KMS-11 (cell line): ENCODE results near the gene CFAP221.
A peak's percentile ranks its signal among the peaks of the same experiment; 100 is the strongest.

Experiments
- H2AFZ ChIP-seq: fragments of 200-600 bp; sonication (generic); 2 replicates; pipeline ENCODE4 v1.6.1; 2016; ENCODE audit warnings: antibody characterized with exemption, mixed run types, low read depth
- H3K27ac ChIP-seq: fragments of 200-600 bp; sonication (generic); 2 replicates; pipeline ENCODE4 v1.6.1; 2016; ENCODE audit warnings: mild to moderate bottlenecking, mixed run types
- H3K27me3 ChIP-seq: fragments of 200-600 bp; sonication (generic); 2 replicates; pipeline ENCODE4 v1.6.1; 2017; ENCODE audit warnings: mild to moderate bottlenecking, low read depth, mixed run types, moderate library complexity; ENCODE audit not compliant: insufficient read depth
- H3K36me3 ChIP-seq: fragments of 200-600 bp; sonication (generic); 2 replicates; pipeline ENCODE4 v1.6.1; 2017; ENCODE audit warnings: mild to moderate bottlenecking, mixed run types; ENCODE audit not compliant: insufficient read depth
- H3K4me1 ChIP-seq: fragments of 200-600 bp; sonication (generic); 2 replicates; pipeline ENCODE4 v1.6.1; 2016; ENCODE audit warnings: mild to moderate bottlenecking, low read depth, mixed run types; ENCODE audit not compliant: poor library complexity, severe bottlenecking
- H3K4me2 ChIP-seq: fragments of 200-600 bp; sonication (generic); 2 replicates; pipeline ENCODE4 v1.7.0; 2016; ENCODE audit warnings: mild to moderate bottlenecking, mixed run types
- H3K4me3 ChIP-seq: fragments of 200-600 bp; sonication (generic); IDR thresholded peaks from 2 replicates; pipeline ENCODE4 v1.6.1; 2017; ENCODE audit warnings: low read depth, low read length, mixed read lengths; ENCODE audit not compliant: insufficient read depth
- H3K79me2 ChIP-seq: fragments of 200-600 bp; sonication (generic); 2 replicates; pipeline ENCODE4 v1.6.1; 2016; ENCODE audit warnings: low read depth, mixed run types; ENCODE audit not compliant: insufficient read depth
- H3K9ac ChIP-seq: fragments of 200-600 bp; sonication (generic); 2 replicates; pipeline ENCODE4 v1.6.1; 2016; ENCODE audit warnings: mild to moderate bottlenecking, mixed run types
- H4K20me1 ChIP-seq: fragments of 200-600 bp; sonication (generic); 2 replicates; pipeline ENCODE4 v1.6.1; 2016; ENCODE audit warnings: mild to moderate bottlenecking, mixed run types; ENCODE audit not compliant: insufficient read depth
- TF ChIP-seq, protein P1 (sequence below): fragments of 200-600 bp; sonication (generic); conservative IDR thresholded peaks from 2 replicates; pipeline ENCODE4 v1.6.1; 2017; ENCODE audit warnings: low read depth, mild to moderate bottlenecking, antibody characterized with exemption, low read length, moderate library complexity, mixed read lengths

CFAP221 gene

GRCh38 chr2:119544939-119545475 lies 758 bp downstream of the CFAP221 start:
- H3K36me3 ChIP-seq: no peaks in the 10 kb centered on the region
- TF ChIP-seq, protein P1, sequence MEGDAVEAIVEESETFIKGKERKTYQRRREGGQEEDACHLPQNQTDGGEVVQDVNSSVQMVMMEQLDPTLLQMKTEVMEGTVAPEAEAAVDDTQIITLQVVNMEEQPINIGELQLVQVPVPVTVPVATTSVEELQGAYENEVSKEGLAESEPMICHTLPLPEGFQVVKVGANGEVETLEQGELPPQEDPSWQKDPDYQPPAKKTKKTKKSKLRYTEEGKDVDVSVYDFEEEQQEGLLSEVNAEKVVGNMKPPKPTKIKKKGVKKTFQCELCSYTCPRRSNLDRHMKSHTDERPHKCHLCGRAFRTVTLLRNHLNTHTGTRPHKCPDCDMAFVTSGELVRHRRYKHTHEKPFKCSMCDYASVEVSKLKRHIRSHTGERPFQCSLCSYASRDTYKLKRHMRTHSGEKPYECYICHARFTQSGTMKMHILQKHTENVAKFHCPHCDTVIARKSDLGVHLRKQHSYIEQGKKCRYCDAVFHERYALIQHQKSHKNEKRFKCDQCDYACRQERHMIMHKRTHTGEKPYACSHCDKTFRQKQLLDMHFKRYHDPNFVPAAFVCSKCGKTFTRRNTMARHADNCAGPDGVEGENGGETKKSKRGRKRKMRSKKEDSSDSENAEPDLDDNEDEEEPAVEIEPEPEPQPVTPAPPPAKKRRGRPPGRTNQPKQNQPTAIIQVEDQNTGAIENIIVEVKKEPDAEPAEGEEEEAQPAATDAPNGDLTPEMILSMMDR: no peak
- peak overlapping the region; percentile 39; the same call in 1 of the 2 replicates for H3K4me2 ChIP-seq
- H4K20me1 ChIP-seq: no peaks in the 10 kb centered on the region
- no peaks in the 10 kb centered on the region for H3K27me3 ChIP-seq
- H3K27ac ChIP-seq: no peak overlapping the region
- no peaks in the 10 kb centered on the region for H3K79me2 ChIP-seq
- no peak overlapping the region for H3K9ac ChIP-seq
- H3K4me3 ChIP-seq: no peak overlapping the region
- H3K4me1 ChIP-seq: no peaks in the 10 kb centered on the region
- H2AFZ ChIP-seq: no peak overlapping the region

DNA sequence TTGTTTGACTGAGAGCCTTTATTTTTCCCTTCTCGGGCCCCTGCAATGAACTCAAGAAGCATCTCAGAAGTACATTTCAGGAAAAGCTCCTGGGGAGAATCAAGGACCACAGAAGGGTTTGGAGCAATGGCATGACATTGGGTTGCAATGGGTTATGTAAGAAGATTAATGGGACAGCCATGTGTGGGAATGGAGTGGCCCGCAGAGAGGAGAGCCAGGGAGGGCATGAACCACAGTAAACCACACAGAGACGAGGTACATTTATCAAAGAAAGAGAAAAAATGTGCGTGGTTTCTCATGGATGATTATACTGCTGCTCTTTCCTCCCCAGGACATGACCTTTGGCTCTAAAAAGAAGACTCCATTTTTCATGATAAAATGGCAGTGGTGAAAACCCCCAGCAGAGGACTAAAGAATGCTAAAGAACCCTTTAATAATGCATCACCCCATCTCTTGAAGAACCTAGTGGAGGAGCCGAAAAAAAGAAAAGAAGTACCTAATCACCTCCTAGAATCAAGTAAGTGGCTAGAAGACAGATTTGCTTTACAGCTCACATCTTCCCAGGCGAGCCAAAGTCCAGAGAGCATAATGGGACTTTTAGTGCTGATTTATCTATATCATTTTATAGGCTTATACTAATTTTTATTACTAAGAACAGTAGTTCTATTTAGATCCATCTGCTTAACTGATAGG lies 1.7 kb downstream of the CFAP221 start:
- Histone ChIP-seq H4K20me1 (no peaks in the 10 kb centered on the region), H3K27me3 (no peaks in the 10 kb centered on the region), H3K9ac (no peak overlapping the region), H2AFZ (no peak overlapping the region), H3K4me1 (no peaks in the 10 kb centered on the region), H3K4me3 (no peak overlapping the region), H3K36me3 (no peaks in the 10 kb centered on the region), H3K4me2 (no peak overlapping the region), H3K27ac (no peak overlapping the region), H3K79me2 (no peaks in the 10 kb centered on the region)
- TF ChIP-seq, protein P1: no peak

- TF ChIP-seq, protein P1: no peak
- no peak overlapping the region for H3K4me3 ChIP-seq
- no peaks in the 10 kb centered on the region for H4K20me1 ChIP-seq
- H2AFZ ChIP-seq: no peak overlapping the region
- no peak overlapping the region for H3K27ac ChIP-seq
- no peak overlapping the region for H3K9ac ChIP-seq
- no peaks in the 10 kb centered on the region for H3K79me2 ChIP-seq
- H3K27me3 ChIP-seq: no peaks in the 10 kb centered on the region
- no peaks in the 10 kb centered on the region for H3K36me3 ChIP-seq
- H3K4me1 ChIP-seq: no peaks in the 10 kb centered on the region
- H3K4me2 ChIP-seq: no peak overlapping the region
Observed at GRCh38 chr2:119546447-119546767, 2.2 kb downstream of the CFAP221 start.

DNA sequence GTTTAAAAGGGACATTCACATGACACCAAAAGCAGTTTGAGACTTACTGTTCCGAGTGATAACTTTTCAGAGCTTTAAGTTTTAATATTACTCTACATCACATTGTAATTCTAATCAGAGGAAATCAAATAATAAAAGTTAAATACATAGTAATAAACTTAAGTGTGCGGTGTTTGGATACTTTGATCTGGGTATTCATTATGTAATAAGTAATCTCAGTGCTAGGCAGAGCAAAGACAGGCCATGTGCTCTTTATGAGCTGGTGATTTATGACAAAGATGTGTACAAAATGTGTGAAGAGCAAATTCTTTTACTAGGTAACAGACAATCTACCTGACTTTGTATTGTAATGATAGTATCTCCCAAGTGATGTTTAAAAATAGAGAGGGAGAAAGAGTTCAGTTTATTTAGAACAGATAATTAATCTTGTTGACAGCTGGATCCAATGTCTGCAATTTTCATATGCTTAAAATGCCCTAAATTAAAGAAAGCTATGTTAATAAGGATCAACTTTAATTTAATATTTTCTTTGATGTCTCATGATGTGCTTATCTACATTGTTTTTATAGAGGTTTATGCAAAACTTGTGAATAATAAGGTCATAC lies 4.4 kb downstream of the CFAP221 start:
- H3K79me2 ChIP-seq: no peaks in the 10 kb centered on the region
- H3K4me1 ChIP-seq: no peaks in the 10 kb centered on the region
- no peak overlapping the region for H3K4me2 ChIP-seq
- H3K27ac ChIP-seq: no peak overlapping the region
- H3K27me3 ChIP-seq: no peaks in the 10 kb centered on the region
- TF ChIP-seq, protein P1: no peak
- no peaks in the 10 kb centered on the region for H4K20me1 ChIP-seq
- H2AFZ ChIP-seq: no peak overlapping the region
- H3K36me3 ChIP-seq: no peaks in the 10 kb centered on the region
- no peak overlapping the region for H3K9ac ChIP-seq
- no peak overlapping the region for H3K4me3 ChIP-seq
